GM21529 (cell line): ENCODE measurements around the gene CTRB1.

Experiments used
- ATAC-seq: cut with Tn5 transposase; IDR thresholded peaks from one replicate; pipeline ENCODE4 v1.9.1; 2021; ENCODE audit not compliant: unreplicated experiment

CTRB1 gene

DNA sequence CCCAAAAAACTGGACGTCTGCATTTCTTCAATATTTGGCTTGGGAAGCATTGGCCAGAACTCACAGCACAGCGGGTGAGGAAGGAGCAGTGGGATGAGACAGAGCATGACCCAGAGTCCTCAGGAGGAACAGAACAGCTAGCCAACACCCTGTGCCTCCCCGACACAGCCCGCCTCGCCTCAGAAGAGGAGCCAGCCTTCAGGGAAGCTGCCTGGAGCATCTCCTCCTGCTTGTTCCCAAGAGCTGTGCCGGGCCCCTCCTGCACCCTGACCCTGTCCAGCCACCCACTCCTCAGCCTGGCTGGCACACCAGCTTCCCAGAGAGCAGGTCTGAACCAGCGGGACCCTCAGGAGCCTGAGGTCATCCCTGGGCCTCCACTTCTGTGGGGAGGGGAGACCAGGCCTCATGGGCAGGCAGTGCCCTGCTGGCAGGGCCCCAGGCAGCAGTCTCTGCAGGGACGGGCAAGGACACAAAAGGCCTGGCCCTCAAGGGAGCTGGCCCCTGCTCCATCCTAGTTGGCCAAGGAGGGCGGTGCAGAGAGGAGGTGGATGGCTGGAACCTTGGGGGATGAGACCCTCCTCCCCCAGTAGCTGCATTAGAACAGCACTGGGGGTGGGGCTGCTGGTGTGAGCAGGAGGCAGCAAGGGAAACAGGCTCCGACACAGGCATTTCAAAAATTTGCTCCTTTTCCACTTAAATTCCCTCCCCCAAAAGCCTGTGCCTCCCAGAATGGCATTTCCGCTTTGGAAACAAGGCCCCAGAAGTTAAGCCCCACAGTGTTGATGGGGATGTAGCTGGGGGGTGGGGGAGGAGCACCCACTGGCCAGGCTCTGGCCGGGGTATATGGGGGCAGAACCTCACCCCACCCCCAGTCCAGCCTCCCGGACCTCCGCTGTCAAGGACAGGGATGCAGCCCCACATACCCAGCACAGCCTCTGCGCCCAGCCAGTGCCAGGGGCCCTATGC is 34.4 kb downstream of the CTRB1 start:
- no peak for ATAC-seq

GRCh38 chr16:75254359-75254837 is 35.6 kb downstream of the CTRB1 start:
- no peak for ATAC-seq

DNA sequence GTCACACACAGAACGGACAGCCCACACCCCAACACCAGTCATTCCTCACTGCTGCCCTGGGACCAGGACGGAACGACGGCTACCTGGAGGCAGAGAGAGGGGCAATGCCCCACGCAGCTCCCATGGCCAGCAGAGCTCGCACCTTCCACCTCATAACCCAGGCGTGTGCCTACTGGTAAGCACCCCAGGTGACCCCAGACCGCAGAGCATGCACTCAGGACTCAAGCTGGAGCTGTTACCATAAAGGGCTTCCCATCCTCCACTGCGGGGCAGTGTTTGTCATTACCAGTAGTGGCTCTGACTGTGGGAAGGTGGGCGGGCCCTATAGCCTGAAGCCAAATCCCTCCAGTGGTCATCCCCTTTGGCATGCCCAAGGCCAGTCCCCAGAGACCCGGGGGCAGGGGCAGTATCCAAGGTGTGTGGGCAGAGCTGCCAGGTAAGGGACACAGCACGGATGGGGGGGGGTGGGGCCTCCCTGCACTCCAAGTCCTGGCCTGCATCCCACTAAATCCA is 37.3 kb downstream of the CTRB1 start:
- no peak for ATAC-seq

- no peak for ATAC-seq
Observed at GRCh38 chr16:75256696-75257343, 38.0 kb downstream of the CTRB1 start.

GRCh38 chr16:75257886-75258806 is 39.4 kb downstream of the CTRB1 start:
- ATAC-seq = no peak

GRCh38 chr16:75258807-75259141 is 40.0 kb downstream of the CTRB1 start:
- no peak for ATAC-seq

DNA sequence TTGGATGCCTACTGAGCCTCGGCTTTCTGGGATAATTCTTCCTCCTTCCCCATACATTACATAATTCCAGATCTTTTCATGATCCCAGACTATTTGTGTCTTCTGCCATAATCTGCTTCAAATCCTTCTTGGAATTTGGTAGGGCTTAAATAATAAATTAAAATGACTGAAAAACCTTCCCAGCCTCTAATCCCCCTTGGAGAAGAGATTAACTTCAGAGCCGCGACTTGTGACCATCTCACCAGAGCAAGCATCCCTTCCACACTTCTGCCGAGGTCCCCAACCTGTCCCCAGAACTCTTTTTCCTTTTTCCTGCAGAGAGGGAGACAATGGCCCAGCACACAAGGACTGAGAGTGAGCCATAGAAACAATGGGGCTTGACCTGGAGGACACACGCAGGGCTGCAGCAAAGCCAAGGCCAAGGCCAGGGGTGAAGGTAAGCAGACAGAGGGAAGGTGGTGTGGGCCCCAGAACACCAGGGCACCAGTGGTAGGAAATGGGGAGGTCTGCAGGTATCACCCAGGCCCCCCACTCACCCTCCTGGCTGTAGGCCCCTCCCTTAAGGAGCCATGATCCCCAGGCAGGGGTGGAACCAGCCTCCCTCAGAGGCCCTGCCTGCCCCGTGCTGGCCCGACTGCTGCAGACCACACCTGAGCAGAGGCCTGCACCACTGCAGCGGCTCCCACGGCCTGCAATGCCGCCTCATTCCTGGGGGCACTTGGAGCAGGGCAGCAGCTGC is 42.2 kb downstream of the CTRB1 start:
- ATAC-seq = no peak

- ATAC-seq = no peak
Observed at GRCh38 chr16:75261590-75262078, 42.8 kb downstream of the CTRB1 start.

- no peak for ATAC-seq
Observed at GRCh38 chr16:75262104-75262799, 43.5 kb downstream of the CTRB1 start.

GRCh38 chr16:75262800-75263127 is 44.0 kb downstream of the CTRB1 start:
- ATAC-seq = no peak

DNA sequence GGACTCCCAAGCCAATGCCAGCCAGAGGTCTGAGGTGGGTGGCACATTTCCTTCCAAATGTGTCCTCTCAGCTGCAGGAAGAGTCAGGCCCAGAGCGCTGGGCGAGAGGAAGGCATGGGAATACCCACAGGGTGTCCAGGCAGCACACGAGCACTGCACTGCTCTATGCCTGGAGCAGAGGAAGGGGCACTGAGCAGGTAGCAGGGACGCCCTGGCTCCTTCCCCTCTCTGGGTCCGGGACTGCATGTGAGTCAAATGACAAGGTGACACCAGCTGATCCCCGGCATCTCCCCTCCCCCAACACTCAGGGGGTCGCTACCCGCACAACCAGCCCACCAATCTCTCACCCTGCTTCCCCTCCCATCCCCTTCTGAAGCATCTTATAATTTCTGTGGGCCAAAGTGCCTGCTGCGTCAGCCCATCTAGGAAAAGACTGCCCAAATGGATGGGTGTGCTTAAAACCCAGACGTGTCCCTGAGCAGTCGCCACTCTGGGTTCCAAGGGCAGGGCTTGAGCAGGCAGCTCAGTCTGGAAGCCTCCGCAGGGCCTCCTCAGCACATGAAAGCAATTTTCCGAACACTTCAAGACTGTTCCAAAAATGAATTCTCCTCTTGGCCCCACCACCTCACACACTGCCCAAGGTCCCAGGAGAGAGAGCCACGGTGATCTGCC is 44.6 kb downstream of the CTRB1 start:
- ATAC-seq = no peak

- no peak for ATAC-seq
Observed at GRCh38 chr16:75263963-75264445, 45.2 kb downstream of the CTRB1 start.

DNA sequence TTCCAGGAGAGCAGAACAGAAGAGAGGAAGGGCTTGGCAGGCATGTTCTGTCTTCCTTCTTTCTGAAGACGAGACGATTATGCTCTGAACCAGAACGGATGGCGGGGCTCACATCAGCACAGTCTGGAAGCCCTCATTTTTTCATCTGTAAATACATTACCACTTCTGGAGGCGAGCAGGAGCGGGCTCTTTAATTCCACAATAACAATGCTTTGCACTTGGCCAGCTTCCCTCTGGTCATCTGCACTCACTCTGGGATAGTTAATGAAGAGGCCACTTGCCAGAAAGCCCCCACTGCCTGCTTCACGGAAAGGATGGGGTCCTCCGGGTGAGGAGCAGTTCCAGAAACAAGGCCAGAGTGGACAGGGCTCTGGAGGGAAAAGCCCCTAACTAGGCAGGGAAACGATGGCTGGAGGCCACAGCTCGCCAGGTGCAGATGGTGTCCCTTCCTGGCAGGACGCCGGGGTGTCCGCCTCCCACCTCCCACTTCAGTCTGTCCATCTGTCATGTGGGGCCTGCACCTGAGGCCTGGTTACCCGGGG is 45.7 kb downstream of the CTRB1 start:
- no peak for ATAC-seq

GRCh38 chr16:75264999-75265910 is 46.5 kb downstream of the CTRB1 start:
- ATAC-seq = peak; percentile 16

DNA sequence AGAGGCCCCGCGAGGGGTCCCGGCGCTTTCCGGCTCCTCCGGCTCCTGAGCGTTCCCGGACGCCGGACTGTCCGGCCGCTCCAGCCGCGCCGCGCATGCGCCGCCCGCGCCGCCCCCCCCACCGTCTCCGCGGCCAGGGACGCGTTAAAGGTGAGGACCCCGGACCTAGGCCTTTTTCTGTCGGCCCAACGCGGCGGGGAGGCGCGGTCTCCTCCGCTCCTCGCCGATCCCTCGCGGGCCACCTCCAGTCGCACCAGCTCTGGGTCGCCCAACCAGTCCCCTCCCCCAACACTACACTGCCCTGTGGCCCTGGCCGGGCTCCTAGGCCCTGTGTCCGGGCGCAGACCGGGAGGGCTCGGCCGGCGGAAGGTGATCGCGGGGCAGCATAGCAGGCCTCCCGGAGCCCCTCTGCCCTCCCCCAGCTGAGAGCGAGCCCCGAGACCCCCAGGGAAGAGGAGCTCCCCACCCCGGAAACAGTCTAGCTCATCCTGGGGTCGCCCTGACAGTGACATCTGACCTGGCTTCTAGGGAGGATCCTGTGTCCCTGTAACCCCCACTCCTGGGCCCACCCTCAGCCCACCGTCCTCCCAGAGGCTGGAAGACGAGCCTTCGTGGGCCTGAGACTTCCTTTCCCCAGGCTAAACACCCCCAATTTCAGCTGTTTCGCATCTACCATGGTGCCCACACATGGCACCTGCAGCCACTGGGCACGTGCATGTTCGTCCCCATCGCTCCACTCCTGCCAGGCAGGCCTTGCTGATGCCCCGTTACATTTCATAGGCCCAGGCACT is 47.3 kb downstream of the CTRB1 start:
- peak; percentile 66 for ATAC-seq

GRCh38 chr16:75266738-75267630 is 48.2 kb downstream of the CTRB1 start:
- ATAC-seq = no peak
